ENCODE results near the gene ATXN7L2.

DNA sequence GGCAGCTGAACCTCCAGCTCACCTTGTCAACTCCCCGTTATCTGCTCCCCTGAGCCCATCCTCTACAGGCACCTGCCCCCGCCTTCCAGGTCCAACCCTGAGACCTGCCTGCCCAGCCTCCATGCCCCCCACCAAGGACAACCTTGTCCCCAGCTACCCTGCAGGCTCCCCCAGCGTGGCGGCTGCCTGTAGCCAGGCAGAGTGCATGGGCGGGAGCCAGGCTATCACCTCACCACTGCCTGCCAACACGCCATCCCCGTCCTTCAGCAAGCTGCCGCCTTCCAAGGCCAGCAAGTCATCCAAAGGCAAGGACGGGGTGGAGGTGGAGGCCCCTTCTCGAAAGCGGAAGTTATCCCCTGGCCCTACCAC is 7.2 kb downstream of the ATXN7L2 start:
- TF ChIP-seq RFX5 (IDR thresholded peaks at IDR 0.05; ENCODE audit: low read depth, low read length) (no peak), POLR2AphosphoS5 (IDR thresholded peaks at IDR 0.05; ENCODE audit: low read length) (no peak), BMI1 (IDR thresholded peaks at IDR 0.05; ENCODE audit: borderline replicate concordance) (no peak), SP1 (IDR thresholded peaks at IDR 0.05; ENCODE audit: low read depth, low read length) (no peak), POLR2A (IDR thresholded peaks at IDR 0.05; ENCODE audit: low read depth, low read length) (no peak), ZZZ3 (IDR thresholded peaks at IDR 0.05; ENCODE audit: control insufficient read depth, insufficient read length, low read depth) (no peak), ZNF24 (IDR thresholded peaks at IDR 0.05) (no peak), SMC3 (IDR thresholded peaks at IDR 0.05; ENCODE audit: borderline replicate concordance, low read length) (no peak), EZH2 (IDR thresholded peaks at IDR 0.05; ENCODE audit: borderline replicate concordance, control insufficient read depth, low read depth, low read length) (no peak)
- TF ChIP-seq, protein P1, sequence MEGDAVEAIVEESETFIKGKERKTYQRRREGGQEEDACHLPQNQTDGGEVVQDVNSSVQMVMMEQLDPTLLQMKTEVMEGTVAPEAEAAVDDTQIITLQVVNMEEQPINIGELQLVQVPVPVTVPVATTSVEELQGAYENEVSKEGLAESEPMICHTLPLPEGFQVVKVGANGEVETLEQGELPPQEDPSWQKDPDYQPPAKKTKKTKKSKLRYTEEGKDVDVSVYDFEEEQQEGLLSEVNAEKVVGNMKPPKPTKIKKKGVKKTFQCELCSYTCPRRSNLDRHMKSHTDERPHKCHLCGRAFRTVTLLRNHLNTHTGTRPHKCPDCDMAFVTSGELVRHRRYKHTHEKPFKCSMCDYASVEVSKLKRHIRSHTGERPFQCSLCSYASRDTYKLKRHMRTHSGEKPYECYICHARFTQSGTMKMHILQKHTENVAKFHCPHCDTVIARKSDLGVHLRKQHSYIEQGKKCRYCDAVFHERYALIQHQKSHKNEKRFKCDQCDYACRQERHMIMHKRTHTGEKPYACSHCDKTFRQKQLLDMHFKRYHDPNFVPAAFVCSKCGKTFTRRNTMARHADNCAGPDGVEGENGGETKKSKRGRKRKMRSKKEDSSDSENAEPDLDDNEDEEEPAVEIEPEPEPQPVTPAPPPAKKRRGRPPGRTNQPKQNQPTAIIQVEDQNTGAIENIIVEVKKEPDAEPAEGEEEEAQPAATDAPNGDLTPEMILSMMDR (IDR thresholded peaks at IDR 0.05 in 2 of 3, conservative IDR thresholded peaks at IDR 0.05 in 1 of 3; ENCODE audit: control insufficient read depth in 2 of 3, extremely low read depth in 1 of 3, insufficient read depth in 1 of 3, low read depth in 3 of 3, low read length in 3 of 3), result no peak

Data from GM12878 (cell line).